Activated CD4-positive, alpha-beta T cell treated with anti-CD3 and anti-CD28 coated beads, Interleukin-10, Interleukin-2, amounts not matched to agents 100 ng/mL and 50 ng/mL, durations not matched to agents 16 hours and 8 hours (primary cell): ENCODE measurements around the gene RECK.
A peak's percentile ranks its signal among the peaks of the same experiment; 100 is the strongest.

Experiments
- DNase-seq: peaks from one replicate; pipeline ENCODE4 v3.0.0-alpha.2; 2020

The RECK gene

DNA sequence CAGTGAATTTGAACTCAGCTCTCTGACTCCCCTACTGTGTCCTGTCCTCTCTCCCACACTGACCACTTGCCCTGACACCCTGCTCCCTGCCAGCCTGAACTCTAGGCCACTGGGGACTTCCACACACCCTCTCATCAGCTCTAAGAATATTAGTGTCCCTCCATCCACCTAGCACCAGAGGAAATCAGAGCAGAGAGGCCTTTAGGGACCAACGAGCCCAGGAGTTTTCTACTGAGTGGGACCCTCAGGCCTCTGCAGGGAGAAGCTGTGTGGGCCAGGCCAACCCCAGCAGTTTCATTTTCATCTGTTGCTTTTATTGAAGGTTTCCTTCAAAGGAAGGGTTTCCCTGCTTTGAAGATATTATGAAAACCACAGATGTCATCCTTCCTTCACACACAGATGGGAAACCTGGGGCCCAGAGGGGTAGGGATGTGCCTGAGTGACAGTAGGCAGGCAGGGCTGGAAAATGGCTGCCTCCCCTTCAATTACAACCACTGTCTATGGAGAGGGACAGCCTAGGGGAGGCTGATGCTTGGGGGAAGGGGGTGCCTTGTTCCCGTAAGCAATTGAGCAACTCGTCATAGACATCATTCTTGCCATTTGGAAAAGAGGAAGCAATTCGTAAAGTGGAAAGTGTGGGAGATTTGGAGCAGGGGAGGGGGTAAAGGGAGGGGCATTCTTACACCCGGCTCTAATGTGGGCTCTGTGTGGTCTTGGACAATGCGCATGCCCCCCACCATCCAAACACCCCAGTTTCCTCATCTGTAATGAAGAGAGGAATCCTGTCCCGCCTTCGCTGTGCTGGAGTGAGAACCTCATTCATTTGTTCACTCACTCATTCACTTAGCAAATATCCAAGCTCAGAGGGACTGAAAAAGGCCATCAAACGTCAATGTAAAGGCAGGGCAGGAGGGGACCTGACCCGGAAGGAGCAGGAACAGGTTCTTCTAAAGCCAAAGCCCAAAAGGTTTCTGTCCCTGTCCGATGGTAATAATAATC lies 103.7 kb downstream of the RECK start:
- peak; percentile 43 for DNase-seq

DNA sequence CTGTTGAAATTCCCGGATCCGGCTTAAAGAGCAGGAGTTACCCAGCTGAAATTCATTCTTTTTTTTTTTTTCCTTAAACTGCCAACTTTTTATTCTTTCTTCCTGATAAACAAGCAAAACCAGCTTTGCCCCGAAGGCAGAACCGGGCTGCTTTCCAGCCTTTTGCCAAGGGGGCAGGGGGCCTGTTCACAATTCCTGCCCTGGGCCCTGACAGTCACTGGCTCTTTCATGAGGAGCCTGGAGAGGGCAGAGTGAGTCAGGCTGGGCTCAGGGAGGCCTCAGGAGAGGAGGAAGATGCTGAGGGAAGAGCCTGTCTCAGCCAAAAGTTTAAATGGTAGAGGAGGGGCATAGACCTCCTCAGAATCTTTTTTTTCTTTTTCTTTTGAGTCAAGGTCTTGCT lies 104.6 kb downstream of the RECK start:
- DNase-seq = no peak

DNA sequence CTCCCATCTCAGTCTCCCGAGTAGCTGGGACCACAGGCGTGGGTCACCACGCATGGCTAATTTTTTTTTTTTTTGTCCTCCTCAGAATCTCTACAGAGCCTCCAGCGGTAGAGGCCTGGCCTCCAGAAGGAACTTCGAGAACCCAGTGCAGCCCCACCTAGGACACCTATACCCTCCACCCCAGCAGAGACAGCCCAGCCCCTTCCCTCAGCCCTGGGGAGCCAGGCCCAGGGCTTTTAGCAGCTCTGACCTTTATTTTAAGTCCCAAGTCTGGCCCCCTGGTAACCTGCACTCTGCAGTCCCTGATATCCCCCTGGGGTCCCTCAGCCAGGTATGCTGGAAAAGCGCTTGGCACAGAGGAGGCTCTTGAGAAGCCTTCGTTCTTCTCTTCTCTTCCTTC lies 105.0 kb downstream of the RECK start:
- DNase-seq = no peak

DNA sequence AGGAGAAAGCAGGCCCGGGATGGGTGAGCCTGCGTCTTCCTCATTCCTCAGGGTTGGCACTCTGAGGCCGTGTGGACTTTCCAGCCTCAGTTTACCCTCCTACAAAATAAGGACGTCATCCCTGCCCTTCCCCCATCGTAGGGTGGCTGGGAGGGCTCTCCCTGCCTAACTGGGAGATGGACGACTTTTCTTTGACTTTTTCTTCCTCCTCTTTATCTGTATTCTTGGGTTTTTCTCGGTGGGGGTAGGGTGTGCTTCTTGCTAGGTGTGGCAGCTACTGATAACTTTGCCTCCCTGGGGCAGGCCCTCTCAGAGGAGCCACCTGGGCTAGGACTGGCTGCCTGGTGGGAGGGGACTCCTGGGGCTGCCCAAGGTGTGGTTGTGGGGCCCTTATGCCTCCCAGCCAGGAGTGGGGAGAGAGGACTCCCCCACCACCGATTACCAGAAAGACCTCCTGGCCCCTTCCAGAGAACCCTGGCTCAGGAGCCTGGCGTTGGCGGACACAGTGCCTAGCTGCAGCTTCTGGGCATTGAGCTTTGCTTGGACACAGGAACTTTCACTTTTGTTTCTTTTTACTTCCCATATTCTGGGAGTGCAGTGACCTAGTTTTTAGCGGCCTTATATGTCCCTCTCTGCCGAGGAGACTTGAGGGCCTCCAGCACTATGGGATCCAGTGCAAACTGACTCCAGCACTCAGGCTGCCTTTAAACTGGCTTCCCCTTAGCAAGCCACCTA lies 106.0 kb downstream of the RECK start:
- DNase-seq = no peak

DNA sequence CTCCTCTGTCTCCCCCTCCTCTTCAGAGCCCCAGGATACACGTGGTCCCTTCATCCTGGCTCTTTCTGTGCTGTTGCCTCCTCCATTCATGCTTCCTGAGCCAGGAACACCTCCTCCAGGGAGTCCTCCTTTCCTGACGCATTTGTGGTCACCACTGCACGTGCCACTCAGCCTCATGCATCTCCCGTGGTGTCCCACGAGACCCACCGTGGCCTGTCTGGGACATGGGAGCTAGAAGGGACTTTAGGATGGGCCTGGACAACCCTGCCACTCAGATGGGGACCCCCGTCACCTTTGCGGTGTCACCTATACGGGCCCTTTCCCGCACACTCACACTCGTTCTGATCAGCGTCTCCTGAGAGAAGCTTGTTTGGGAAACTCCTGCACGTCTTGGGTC lies 106.5 kb downstream of the RECK start:
- DNase-seq = no peak

DNA sequence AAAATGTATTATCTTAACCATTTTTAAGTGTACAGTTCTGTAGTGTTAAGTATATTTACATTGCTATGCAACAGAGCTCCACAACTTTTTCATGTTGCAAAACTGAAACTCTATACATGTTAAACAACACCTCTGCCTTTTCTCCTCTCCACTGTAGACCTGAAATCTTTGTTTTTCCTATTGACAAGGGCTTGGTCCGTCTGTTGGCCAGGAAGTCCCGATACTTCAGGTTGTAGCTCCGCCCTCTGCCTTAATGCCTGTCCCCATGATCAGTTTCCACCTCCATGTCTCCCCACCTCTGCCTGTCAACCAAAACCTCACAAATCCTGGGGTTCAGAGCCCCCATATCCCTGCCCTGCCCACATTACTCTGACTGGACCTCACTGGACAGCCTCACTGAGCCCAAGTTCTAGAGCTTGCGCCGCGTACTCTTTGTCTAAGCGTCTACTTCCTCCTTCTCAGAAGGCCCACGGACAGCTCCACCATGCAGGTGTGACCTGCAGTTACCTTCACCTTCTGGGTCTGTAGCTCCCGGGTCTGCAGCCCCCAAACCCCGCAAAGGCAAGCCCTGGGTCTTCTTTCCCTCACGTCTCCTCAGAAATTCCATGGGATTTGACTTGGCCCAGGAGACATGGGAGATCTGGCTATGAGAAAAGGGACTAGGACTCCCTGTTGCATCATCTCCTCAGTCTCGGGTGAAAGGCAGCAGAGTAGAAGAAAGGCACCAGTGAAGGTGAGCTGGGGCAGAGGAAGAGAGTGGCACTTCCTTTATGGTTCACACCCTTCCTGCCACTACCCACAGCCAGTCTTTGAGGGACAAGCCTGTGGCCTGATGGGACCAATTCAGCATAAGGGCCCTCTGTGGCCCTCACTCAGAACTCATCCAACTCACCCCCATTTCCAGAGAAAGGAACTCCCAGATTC lies 107.9 kb downstream of the RECK start:
- DNase-seq = peak; percentile 61

DNA sequence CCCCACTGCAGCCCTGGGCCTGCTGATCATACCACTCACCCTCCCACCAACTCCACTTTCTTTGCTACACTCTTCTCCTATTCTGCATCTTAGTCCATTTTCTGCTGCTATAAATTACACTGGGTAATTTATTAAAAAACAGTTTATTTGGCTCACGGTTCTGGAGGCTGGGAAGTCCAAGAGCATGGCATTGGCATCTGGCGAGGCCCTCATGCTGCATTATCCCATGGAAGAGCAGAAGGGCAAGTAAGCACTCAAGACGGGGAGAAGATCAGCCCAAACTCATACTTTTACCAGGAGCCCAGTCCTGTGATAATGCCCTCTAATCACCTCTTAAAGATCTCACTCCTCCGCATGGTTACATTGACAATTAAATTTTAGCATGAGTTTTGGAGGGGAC lies 109.3 kb downstream of the RECK start:
- no peak for DNase-seq

DNA sequence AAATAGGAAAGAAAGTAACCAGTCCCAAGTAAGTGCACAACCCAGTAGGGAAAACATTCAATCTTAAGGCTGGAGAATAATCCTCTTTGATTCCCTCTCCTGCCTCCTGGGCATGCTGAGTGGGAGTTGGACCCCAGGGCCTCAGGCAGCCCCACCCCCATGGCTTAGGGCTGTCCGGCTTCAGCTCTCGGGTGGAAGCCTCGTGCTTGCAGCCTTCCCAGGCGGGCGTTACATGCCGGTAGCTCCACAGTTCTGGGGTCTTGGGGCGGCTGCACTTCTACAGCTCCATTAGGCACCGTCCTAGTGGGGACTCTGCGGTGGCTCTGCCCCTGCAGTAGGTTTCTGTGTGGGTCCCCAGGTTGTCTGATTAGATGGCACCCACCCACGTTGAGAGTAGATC lies 109.9 kb downstream of the RECK start:
- DNase-seq = no peak

DNA sequence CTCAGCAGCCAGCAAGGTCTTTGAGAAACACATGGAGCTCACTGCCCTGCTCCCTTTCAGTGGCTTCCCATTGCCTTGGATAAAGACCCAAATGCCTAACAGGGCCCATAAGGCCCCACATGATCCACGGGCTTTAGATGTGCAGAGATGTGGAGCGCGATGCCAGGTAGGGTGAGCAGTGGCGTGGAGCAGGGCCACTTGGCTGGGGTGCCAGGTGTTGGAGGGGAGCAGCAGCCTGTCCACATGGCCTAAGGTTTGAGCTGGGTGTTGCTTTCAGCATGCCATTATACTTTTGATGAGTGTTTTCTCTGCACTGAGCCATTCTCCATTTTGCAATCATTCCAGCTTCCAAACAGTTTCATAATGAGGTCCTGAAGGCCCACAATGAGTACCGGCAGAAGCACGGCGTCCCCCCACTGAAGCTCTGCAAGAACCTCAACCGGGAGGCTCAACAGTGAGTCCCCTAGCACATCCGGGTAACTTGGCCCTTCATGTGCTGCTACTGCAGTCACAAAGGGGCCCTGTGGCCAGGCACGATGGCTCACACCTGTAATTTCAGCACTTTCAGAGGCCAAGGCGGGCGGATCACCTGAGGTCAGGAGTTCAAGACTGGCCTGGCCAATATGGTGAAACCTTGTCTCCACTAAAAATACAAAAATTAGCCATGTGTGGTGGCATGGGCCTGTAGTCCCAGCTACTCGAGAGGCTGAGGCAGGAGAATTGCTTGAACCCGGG lies 110.9 kb downstream of the RECK start:
- DNase-seq = no peak

DNA sequence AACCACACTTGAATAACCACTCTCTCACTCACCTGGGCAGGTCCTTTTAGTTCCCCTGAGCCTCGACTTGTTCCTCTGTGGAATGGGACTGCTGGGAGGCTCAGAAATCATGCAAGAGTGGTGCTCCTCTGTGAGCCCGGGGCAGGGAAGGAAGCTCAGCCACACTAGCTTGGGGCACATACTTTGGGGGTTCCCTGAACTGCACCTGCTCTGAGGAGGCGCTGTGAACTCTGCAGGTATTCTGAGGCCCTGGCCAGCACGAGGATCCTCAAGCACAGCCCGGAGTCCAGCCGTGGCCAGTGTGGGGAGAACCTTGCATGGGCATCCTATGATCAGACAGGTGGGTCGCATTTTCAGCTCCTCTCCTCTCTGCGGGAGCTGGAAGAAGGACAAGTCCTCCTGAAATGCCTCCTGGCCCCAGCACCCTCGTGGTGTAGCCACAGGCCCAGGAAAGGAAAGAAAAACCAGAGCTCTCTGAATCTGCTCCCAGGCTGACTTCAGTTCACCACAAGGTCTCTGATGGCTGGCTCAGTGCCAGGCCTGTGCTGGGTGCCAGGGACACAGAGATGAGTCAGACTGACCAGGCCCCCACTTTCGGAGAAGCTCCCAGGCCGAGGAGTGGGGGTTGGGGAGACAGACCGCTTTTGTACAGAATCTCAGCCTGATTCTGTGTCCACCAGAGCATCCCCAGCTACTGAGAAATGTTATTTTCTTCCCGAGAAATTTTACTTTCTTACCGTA lies 111.8 kb downstream of the RECK start:
- peak; percentile 92 for DNase-seq

DNA sequence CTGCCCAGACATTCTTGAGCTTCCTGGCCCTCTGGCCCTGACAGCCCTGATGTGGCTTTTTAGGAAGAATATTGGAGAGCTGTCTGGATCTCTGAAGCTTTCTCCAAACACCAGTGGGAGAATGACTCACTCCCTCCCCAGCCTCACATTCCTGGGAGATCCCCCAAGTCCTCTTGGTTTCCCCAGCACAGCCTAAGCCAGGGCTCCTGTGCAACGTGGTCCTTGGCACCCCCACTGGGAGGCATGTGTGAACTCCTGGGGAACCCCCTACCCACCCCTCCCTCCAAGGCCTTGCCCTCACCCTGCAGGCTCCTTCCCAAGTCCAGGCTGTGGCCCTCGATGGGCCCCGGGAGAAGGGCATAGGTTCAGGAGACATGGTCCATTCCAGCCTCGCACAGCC lies 112.5 kb downstream of the RECK start:
- no peak for DNase-seq

DNA sequence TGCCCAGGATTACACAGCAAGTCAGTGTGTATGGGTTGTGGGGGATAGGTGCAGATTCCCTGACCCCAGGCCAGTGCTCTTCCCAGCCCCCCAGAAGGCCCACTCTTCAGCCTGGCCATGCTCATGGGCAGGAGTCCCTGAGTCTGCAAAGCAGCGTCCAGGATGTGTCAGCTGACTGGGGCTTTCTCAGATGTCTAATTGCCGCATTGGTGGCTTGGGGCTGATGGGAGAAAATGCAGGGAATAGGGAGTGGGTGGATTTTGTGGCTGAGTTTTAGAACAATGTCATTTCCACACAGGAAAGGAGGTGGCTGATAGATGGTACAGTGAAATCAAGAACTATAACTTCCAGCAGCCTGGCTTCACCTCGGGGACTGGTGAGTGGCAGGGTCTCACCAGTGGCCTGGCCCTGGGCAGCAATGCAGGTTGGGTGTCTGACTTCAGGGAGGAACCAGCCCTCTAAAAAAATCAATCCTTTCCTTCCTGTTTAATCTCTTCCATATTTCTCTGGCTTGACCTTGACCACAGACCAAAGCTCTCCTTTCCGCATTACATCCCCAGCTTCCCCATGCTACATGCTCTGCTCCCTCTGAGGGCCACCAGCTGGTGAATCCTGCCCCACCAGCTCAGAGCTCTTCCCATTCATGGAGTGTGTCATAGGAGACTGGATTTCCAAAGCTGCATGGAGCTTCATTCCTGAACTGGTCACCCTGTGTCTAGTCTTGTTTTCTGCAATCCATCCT lies 114.0 kb downstream of the RECK start:
- DNase-seq = no peak

DNA sequence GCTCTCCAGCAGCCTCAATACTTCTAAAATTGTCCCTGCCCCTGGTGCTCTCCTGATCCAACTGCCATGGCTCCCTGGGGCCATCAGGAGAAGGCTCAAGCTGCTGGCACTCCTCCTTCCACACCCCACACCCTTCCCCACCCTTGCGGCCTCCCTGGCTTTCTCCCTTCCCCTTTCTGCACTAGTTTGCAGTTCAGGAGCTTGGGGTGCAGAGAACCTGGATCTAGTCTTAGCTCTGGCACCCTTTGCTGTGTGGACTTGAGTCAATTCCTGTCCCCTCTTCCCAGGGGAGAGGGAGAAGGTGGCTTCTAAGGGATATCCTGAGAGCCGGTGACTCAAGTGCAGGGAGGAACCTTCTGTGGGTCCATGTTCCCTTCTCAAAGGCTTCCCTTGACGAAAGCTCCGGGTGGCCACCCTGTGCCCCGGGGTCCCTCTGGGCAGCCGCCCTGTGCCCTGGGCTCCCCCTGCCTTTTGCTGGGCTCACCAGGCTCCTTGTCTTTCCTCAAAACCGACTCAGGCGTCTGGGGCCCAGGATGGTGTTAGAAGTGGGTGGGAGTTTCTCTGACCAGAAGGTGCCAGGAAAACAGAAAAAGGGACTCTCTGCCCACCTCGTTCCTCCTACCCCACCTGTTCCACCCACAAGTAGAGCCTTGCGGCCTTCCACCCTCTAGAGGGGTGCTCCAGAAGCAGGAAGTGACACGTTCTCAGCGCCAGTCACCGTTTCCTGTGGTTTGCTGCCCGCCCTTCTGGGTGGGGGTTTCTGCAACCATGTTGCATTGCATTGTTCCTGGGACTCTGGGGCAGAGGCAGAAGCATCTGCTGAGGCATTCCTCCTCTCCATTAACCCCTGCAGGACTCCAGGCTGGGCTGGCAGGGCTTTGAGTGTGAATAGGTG lies 114.8 kb downstream of the RECK start:
- DNase-seq = peak; percentile 94

DNA sequence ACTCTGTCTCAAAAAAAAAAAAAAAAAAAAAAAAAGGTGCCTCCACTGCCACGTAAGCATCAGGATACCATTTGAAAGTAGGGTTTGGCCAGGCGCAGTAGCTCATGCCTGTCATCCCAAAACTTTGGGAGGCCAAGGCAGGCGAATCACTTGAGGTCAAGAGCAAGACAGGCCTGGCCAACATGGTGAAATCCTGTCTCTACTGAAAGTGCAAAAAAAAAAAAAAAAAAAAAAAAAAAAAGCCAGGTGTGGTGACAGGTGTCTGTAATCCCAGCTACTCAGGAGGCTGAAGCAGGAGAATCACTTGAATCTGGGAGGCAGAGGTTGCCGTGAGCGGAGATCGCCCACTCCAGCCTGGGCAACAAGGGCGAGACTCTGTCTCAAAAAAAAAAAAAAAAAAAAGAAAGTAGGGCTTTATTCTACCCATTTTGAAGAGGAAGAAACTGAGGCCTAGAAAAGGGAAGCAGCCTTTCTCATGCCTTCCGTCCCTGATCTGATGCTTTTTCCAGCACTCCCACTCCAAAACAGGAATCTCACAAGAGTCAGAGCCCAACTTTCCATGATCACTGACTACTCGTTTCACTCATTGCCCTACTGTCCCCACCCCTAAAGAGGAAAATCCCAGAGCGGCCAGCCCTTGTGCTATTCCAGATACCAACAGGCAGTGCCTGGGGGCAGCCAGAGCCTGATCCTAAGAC lies 116.2 kb downstream of the RECK start:
- DNase-seq = no peak

DNA sequence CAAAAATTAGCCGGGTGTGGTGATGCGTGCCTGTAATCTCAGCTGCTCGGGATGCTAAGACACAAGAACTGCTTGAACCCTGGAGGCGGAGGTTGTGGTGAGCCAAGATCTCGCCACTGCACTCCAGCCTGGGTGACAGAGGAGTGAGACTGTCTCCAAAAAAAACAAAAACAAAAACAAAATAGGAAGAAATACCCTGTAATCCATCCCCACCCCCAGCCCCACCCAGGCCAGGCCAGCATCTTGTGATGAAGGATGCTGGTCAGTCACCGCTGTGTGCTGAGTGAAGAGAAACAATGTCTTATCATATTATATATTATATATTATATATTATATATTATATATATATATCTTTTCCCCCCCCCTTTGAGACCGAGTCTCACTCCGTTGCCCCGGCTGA lies 117.0 kb downstream of the RECK start:
- no peak for DNase-seq

DNA sequence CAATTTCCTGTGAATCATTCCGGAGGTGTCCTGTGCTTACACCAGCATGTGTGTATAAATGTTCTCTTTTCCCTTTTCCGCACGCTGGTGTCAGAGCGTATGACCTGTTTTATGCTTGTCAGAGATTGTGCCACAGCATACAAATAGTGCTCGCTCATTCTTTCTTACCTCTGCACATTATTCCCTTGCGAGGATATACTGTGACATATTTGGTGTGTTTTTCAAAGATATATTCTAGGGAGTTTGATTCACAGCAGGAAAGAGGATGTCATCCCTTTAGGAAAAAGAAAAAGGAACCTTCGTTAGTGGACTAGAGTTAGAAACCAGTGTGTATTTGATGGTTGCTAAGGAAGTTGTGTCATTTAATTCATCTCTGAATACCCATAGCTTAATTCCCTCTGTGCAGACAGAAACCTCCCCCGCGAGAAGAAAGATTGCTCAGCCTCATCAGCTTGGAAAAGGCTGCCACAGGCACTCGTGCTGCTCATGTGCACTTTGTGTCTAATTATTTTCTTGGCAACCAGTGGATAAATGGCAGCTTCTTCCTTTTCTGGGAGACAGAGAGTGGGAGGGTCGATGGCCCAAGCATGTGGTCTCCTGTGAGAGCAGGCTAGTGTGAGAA lies 117.7 kb downstream of the RECK start:
- no peak for DNase-seq

DNA sequence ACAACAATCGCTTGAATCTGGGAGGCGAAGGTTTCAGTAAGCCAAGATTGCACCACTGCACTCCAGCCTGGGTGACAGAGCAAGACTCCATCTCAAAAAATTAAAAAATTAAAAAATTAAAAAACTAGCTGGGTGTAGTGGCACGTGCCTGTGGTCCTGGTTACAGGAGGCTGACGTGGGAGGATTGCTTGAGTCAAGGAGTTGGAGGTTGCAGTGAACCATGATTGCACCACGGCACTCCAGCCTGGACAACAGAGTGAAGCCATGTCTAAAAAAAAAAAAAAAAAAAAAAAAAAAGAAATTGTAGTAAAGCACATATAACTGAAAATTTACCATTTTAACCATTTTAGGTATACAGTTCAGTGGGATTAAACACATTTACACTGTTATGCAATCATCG lies 119.4 kb downstream of the RECK start:
- no peak for DNase-seq

DNA sequence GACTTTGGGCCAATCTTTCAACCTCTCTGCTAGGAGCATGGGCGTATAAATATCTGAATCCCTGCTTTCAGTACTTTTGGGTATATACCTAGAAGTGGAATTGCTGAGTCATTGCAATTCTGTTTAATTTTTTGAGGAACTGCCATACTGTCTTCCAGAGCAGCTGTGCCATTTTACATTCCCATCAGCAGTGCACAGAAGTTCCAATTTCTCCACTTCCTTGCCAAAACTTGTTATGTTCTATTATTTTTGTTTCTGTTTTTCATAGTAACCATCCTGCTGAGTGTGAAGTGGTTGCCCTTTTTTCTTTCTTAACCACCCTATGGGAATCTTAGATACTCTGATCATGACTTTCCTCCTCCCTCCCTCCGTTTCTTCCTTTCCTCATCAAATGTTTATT lies 121.4 kb downstream of the RECK start:
- DNase-seq = no peak

DNA sequence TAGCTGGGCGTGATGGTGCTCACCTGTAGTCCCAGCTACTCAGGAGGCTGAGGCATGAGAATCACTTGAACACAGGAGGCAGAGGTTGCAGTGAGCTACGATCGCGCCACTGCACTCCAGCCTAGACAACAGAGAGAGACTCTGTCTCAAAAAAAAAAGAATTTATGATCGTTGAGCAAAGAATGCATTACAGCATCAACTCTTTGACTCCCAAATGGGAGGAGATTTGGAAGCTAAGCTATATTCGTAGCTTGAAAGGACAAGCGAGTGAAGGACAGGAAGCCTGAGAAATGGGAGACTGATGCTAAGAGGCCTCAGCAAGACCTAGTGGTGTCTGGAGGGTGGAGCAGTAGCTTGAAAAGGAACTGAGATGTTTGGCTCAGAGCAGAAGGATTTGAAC lies 122.2 kb downstream of the RECK start:
- DNase-seq = no peak
